ENCODE measurements around the gene PDE11A.
A peak's percentile ranks its signal among the peaks of the same experiment; 100 is the strongest.
"Not testable (repeated sequence)": the region's sequence is repeated elsewhere in the genome, so short reads cannot be mapped to it uniquely, and the experiment has no call there.

The PDE11A gene

DNA sequence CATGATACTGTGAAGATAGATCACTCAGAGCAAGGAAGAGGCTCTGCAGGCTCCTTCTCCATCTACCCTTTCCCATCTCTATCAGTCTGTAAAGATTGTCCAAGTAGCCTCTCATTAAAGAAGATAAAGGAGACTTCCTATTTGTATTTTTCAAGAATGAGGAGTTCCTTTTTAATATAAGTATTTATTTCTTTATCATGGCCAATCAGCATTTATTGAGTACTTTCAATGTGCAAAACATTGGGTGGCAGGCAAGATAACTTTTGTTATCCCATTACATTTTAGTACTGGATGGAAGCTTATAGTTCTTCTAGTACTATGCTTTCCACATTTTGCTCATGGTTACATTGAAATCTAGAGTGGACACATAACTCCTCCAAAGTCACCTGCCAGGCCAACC lies 3.6 kb upstream of the PDE11A start:
- intact Hi-C loops (cut with DNase I): no loop called here
- no peak for DNase-seq

- intact Hi-C loops (cut with DNase I): no loop called here
- no peak for DNase-seq
These were observed 2.4 kb upstream of the PDE11A start for GRCh38 chr2:178075006-178075326.

DNA sequence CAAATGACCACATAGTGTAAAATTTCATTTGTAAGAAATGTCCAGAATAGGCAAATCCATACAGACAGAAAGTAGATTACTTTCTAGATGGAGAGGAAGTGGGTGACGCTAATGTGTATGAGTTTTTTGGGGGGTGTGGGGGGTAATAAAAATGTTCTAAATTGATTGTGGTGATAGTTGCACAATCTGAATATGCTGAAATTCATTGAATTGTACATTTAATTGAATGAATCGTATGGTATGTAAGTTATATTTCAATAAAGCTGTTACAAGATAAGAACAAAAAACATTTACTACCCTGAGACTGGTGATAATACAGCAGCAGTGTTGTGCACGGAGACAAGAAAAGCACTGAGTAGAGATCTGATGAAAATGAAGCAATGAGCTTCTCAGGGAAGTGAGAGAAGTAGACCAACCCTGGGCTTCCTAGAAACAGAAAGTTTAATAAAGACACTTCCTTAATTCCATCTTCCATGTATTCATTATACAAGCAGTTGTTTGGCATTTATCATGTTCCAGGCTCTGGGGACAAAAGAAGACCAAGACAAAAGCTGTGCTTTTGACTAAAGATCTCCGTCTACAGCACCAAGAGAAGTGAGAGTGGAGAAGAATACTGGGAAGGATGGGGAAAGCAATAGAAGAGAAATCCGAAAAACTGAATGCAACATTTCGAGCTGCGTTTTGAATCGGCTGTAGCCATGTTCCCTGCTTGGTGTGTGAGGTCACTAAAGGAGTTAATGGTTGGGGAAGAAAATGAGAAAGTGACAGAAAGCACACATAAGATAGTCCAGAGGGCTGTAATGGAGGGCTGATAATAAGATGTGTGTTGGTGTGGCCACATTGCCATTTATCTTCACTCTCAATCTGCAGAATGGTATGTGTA lies 1.8 kb upstream of the PDE11A start:
- DNase-seq: no peak
- intact Hi-C loops (cut with DNase I): no loop called here

DNA sequence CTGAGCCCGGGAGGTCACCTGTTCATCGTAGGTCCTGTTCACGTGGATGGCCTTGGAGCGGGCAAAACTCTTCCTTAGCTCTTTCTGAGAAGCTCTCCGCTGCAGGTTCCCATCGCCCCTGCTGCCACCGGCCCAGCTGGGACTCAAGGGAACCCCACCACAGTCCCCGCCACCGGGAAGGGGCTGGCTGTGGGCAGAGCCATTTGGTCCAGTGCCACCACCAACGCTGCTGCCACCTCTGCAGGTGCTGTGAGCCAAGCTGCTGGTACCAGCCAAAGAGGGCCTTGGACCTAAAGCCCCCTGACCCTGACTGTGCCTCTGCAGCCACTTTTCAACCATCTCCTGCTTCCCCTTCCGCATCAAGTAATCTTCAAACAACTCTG lies 586 bp downstream of the PDE11A start:
- DNase-seq: peak in 2 of 10 donors; percentile 57 to 78
- intact Hi-C loops (cut with DNase I): no loop called here

- intact Hi-C loops (cut with DNase I): no loop called here
- no peak for DNase-seq
These were observed 1.8 kb downstream of the PDE11A start for GRCh38 chr2:178070824-178071223.

- no peak for DNase-seq
- intact Hi-C loops (cut with DNase I): no loop called here
These were observed 3.0 kb downstream of the PDE11A start for GRCh38 chr2:178069551-178069950.

GRCh38 chr2:178068823-178069454 lies 3.6 kb downstream of the PDE11A start:
- intact Hi-C loops (cut with DNase I): no loop called here
- no peak for DNase-seq

GRCh38 chr2:178066890-178067669 lies 5.5 kb downstream of the PDE11A start:
- intact Hi-C loops (cut with DNase I): no loop called here

GRCh38 chr2:178066324-178066723 lies 6.3 kb downstream of the PDE11A start:
- intact Hi-C loops (cut with DNase I): no loop called here
- DNase-seq: no peak

More at GRCh38 chr2:178066890-178067669, 5.5 kb downstream of the PDE11A start:
- no peak for DNase-seq

GRCh38 chr2:178059681-178060080 lies 12.9 kb downstream of the PDE11A start:
- DNase-seq: no peak
- intact Hi-C loops (cut with DNase I): no loop called here

DNA sequence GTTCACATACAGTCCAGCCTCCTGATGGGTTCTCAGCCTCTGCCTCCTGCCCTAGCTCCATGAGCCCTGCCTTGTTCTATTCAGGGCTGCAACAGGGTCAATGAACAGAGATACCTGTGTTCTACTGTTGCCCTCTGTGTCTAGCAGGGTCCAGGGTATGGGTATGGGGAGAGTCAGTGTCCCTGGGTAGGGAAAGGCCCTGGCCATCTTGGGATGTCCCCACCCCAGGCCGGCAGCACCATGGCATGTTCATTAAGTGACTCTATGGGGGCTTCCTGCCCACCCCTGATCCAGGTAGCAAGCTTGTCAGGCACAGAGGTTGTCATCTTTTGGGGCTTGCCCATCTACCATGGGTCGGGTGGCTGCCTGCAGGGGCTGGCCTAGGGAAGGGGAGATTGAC lies 13.5 kb downstream of the PDE11A start:
- DNase-seq: peak in 1 of 10 donors; percentile 35
- intact Hi-C loops (cut with DNase I): no loop called here

- intact Hi-C loops (cut with DNase I): no loop called here
- DNase-seq: no peak
These were observed 15.3 kb downstream of the PDE11A start for GRCh38 chr2:178057179-178057680.

GRCh38 chr2:178056345-178056744 lies 16.2 kb downstream of the PDE11A start:
- DNase-seq: no peak
- intact Hi-C loops (cut with DNase I): no loop called here

GRCh38 chr2:178051257-178051656 lies 21.3 kb downstream of the PDE11A start:
- intact Hi-C loops (cut with DNase I); DNase-seq: not testable (repeated sequence)

DNA sequence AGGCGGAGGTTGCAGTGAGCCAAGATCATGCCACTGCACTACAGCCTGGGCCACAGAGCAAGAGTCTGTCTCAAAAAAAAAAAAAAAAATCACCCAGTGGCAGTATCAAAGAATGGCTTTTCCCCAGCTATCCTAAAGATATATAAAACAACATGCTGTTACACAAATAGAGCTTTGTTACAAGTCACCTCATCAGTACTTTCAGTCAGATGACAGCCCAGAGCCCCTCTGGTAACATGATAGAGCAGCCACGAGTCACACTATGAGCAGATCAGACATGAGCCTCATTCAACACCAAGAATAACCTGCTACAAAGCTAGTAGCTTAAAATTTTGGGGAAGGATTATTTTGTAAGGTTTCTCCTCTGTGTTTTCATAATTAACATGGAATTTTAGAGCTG lies 25.2 kb downstream of the PDE11A start:
- intact Hi-C loops (cut with DNase I): no loop called here
- DNase-seq: no peak

DNA sequence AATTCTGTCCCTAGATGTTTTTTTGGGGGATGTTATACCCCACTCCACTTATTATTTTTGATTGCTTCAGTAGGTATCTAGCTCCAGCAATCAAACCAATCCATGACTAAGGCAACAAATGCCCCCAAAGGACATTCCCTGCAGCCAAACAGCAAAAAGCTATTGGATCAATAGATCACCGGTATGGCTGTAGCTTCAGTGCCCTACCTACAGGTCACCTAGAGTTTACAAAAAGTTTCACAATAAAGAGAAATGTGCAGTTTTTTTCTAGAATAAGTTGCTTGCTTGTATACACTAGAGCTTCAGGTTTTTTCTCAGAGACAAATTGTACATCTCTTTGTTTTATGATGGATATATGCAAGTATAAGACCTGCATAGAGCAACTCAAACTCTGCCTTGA lies 27.7 kb downstream of the PDE11A start:
- intact Hi-C loops (cut with DNase I): no loop called here
- no peak for DNase-seq

- intact Hi-C loops (cut with DNase I): no loop called here
- DNase-seq: no peak
These were observed 29.3 kb downstream of the PDE11A start for GRCh38 chr2:178043266-178043665.

GRCh38 chr2:178033583-178033982 lies 39.0 kb downstream of the PDE11A start:
- intact Hi-C loops (cut with DNase I); DNase-seq: not testable (repeated sequence)

- intact Hi-C loops (cut with DNase I): no loop called here
These were observed 43.2 kb downstream of the PDE11A start for GRCh38 chr2:178029342-178029741.

GRCh38 chr2:178025551-178026185 lies 46.9 kb downstream of the PDE11A start:
- intact Hi-C loops (cut with DNase I): no loop called here
- DNase-seq: no peak

More at GRCh38 chr2:178029342-178029741, 43.2 kb downstream of the PDE11A start:
- no peak for DNase-seq

DNA sequence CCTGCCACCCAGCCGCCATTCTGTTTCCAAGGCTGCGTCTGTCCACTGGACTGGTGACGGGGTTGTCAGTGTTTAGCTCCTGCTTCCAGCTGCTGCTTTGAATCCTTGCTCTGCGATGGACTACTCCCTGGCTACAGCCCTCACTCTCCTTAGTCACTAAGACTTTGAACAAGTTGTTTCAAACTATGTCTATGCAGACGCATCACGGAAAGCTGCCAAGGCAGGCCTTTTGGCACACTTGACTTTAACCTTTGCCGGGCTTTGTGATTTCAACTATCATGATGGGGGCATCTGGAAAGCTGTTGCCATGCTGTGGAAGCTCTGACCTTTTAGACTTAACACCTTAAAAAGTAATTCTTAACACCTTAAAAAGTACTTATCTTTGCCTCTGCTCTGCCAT lies 54.4 kb downstream of the PDE11A start:
- intact Hi-C loops (cut with DNase I): no loop called here
- peak in 1 of 10 donors; percentile 49 for DNase-seq

Data from posterior cingulate gyrus (tissue), 11 donors.